ENCODE measurements around the gene IDE.

DNA sequence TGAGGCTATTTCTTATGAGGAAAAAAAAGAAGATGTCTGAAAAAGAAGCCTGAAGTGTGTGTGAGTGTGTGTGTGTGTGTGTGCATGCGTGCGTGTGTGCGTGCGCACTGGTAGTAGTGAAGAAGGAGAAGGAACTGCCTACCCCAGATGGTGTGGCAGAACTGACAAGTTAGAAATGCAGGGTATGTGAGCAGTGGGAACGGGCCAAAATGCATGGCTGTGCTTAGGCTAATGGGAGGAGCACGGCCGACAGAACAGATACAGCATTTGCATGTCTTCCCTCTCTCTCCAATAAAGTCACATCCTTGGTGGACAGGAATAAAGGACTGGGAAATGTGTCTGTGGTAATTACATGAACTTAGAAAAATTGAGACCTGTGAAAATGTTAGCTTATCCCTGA is 94.3 kb downstream of the IDE start:
- TF ChIP-seq, protein P1, sequence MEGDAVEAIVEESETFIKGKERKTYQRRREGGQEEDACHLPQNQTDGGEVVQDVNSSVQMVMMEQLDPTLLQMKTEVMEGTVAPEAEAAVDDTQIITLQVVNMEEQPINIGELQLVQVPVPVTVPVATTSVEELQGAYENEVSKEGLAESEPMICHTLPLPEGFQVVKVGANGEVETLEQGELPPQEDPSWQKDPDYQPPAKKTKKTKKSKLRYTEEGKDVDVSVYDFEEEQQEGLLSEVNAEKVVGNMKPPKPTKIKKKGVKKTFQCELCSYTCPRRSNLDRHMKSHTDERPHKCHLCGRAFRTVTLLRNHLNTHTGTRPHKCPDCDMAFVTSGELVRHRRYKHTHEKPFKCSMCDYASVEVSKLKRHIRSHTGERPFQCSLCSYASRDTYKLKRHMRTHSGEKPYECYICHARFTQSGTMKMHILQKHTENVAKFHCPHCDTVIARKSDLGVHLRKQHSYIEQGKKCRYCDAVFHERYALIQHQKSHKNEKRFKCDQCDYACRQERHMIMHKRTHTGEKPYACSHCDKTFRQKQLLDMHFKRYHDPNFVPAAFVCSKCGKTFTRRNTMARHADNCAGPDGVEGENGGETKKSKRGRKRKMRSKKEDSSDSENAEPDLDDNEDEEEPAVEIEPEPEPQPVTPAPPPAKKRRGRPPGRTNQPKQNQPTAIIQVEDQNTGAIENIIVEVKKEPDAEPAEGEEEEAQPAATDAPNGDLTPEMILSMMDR (IDR thresholded peaks at IDR 0.05): no peak
- TF ChIP-seq POLR2A (IDR thresholded peaks at IDR 0.05): no peak

Data from uterus (tissue), 2 donors.